Non-pigmented ciliary epithelial cell (primary cell): Measurements from ENCODE around the gene RNF130.

ENCODE experiments used
- DNase-seq: peaks from one replicate; pipeline ENCODE4 v3.0.0-alpha.2; 2010; ENCODE audit warnings: low read depth

RNF130 gene

GRCh38 chr5:179915406-179915935 lies 156.1 kb downstream of the RNF130 start:
- DNase-seq = no peak

DNA sequence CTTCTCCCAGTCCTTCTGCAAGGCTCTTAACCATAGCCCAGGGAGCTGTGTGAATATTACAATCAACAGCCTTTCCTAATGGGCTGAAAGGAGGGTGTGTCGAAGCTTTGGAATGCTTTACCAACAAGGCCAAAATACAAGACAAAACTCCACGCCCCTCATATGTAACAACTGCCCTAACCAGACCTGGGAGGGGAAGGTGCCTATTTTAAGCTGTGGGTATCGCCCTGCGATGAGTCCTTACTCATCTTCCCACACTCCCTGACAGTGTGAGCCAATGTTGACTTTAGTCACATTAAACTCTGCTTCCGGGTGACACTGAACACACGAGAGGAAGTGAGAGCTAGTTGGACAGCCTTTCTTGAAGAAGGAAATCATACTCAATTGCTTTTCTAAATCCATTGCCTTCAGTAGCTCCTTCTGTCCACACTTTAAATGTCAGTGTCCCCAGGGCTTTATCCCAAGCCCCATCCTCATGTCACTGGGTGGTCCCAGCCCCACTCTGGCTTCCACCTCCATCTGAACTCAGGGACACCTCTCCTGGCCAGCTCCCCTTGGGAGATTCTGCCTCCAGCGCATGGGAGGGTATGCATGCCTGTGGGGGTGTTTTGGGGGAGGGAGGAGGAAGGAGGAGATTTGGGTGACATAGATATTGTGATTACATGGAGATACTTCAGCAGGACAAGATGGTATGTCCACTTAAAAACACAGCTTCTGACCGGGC lies 157.4 kb downstream of the RNF130 start:
- no peak for DNase-seq

GRCh38 chr5:179913461-179913860 lies 158.1 kb downstream of the RNF130 start:
- no peak for DNase-seq

GRCh38 chr5:179912951-179913350 lies 158.6 kb downstream of the RNF130 start:
- no peak for DNase-seq

- DNase-seq = no peak
Measured at GRCh38 chr5:179912386-179912785, 159.2 kb downstream of the RNF130 start.

DNA sequence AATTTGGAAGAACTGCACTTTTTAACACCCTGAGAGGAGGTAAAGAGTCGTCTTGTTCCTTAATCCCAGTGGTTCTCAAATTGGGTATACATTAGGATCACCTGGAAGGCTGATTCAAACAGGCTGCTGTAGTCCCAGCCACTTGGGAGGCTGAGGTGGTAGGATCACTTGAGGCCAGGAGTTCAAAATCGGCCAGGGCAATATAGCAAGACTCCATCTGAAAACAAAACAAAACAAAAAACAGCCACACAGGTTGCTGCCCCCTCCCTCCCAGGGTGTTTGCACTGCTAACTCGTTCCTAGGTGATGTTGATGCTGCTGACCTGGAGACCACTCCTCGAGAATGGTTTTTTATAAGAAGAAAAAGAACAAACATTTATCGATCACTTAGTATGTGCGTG lies 162.3 kb downstream of the RNF130 start:
- DNase-seq = no peak

DNA sequence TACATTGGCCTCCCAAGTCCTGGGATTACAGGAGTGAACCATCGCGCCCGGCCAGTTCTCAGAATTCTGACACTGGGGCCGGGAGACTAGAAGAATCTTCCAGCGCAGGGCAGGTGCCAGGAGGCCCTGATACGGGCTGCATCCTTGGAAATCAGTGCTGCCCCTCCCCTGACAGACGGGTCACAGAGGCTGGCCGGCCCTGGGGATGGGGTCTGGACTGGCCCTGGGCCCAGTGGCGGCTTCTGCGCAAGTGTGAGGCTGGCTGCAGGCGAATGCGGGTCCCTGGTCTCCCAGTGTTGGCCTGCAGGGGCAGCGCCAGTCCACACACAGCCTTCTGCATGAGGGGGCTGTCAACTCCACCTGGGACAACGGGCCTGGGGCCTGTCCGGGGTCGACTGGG lies 163.0 kb downstream of the RNF130 start:
- no peak for DNase-seq

DNA sequence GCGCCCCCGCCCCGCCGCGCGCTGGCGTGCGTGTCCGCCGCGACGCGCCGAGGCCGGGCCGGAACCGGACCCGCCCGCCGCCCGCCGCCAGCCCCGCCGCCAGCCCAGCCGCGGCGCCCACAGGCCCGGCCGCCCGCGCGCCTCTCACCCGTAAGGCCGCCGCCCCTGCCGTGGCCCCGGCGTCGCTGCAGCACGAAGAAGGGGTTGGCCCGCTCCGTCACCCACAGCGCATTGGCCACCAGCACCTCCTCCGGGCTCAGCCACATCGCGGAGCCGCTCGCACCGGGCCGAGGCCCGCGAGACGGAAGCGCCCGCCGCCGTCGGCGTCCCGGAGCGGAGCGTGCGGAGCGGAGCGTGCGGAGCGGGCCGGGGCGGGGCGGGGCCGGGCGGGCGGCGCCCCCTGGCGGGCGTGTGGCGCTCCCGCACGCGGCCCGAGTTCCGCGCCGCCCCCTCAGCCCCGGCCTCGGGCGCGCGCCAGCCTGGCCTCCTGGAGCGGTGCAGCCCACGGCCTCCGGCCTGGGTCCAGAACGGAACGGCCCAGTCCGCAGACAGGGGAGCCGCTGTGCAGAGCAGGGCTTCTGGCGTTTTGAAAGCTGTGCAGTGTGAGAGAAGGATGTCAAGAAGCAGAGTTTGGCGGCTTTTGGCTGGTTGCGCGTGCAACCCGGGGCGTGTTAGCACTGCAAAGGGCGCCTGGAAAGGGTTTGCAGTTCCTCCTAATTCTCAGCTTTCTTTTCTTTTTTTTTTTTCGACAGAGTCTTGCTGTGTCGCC lies 163.8 kb downstream of the RNF130 start, which contains the start of gene TBC1D9B:
Gene TBC1D9B (minus strand): TSS at position 342 of the 769 bp plus-strand sequence. CDS start 76 bp downstream, at position 266.
- no peak for DNase-seq

- DNase-seq = no peak
Measured at GRCh38 chr5:179906795-179907555, 164.6 kb downstream of the RNF130 start.

GRCh38 chr5:179906294-179906794 lies 165.2 kb downstream of the RNF130 start:
- no peak for DNase-seq

DNA sequence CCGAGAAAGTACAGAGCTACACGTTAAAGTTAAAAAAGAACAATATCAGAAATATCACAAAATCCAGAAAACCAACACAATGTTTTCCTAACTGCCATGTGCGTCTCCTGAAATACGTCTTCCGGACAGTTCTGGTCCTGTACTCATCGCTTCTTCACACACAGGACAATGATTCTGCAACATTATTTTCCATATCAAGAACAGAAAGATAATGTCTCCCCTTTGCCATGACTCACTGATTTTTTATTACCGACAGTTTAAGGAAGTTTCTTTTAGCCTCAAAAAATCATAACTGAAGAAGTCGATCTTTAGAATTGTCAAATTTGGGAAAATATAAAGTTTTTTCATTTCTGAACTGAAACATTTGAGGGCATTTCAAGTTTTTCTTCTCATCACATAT lies 166.4 kb downstream of the RNF130 start:
- DNase-seq = no peak
